Lower leg skin (tissue), 4 donors: ENCODE results near the gene HAT1. TPM values are rescaled to one million over a fixed set of nuclear protein-coding genes. Genes with fewer than 3 reads are reported as not detected.

Source experiments
- DNase-seq, 2 donors: peaks; one replicate each; pipeline ENCODE4 v3.0.0-alpha.2; 2019; ENCODE audit warnings: low spot score in 2 of 2
- H3K4me3 ChIP-seq: fragments of 200-600 bp; sonication (generic); 2 replicates; pipeline ENCODE4 v1.5.1; 2017; ENCODE audit warnings: mild to moderate bottlenecking, low read depth; ENCODE audit not compliant: poor library complexity, severe bottlenecking
- POLR2A ChIP-seq, 2 donors: fragments of 450-650 bp; IDR thresholded peaks; one replicate each; pipeline ENCODE4 v1.6.1; 2016 to 2017; ENCODE audit warnings: antibody characterized with exemption in 2 of 2, mild to moderate bottlenecking in 1 of 2, moderate library complexity in 1 of 2
- WGBS, 2 donors: methylation state at CpG; one replicate each; pipeline ENCODE4 v1.1.5; 2018; 5-methylcytosine and 5-hydroxymethylcytosine counted together
- intact Hi-C: fragments of 100-400 bp; cut with DNase I; formaldehyde crosslinking; loops from one replicate; pipeline ENCODE4 v1.15.0; 2023; ENCODE audit warnings: low total_unique reads
- total RNA-seq, 4 donors: library from RNA; depleted of rRNA; stranded (reverse); fragments of >200 nt; gene quantifications; one replicate each; pipeline ENCODE4 v1.1.0, GENCODE V29; 2016
- TF ChIP-seq, protein P1 (sequence below), 3 donors: fragments of 450-650 bp; IDR thresholded peaks; one replicate each; pipeline ENCODE4 v1.5.1; 2016; ENCODE audit warnings: antibody characterized with exemption in 3 of 3, mild to moderate bottlenecking in 3 of 3, moderate library complexity in 2 of 3

HAT1 gene
- total RNA-seq, 4 donors from 2014 or later: 15.0 to 28.0 (median 22.1) TPM

DNA sequence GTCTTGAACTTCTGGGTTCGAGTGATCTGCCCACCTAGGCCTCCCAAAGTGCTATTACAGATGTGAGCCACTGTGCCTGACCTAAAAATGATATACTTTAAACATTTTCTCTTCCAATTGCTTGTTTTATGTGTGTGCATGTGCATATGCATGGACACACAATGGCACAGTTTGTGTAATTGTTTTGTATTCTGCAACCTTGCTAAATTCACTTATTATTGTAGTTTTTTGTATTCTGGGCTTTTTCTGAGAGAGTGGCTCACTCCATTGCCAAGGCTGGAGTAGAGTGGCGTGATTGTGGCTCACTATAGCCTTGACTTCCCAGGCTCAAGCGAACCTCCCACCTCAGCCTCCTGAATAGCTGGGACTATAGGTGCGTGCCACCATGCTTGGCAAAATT is 8.1 kb downstream of the HAT1 start:
- no peak for TF ChIP-seq POLR2A (IDR thresholded peaks at IDR 0.05)
- TF ChIP-seq, protein P1, sequence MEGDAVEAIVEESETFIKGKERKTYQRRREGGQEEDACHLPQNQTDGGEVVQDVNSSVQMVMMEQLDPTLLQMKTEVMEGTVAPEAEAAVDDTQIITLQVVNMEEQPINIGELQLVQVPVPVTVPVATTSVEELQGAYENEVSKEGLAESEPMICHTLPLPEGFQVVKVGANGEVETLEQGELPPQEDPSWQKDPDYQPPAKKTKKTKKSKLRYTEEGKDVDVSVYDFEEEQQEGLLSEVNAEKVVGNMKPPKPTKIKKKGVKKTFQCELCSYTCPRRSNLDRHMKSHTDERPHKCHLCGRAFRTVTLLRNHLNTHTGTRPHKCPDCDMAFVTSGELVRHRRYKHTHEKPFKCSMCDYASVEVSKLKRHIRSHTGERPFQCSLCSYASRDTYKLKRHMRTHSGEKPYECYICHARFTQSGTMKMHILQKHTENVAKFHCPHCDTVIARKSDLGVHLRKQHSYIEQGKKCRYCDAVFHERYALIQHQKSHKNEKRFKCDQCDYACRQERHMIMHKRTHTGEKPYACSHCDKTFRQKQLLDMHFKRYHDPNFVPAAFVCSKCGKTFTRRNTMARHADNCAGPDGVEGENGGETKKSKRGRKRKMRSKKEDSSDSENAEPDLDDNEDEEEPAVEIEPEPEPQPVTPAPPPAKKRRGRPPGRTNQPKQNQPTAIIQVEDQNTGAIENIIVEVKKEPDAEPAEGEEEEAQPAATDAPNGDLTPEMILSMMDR (IDR thresholded peaks at IDR 0.05): no peak
- WGBS, 2 donors: 96 to 99% methylated on average over 4 of the region's 4 CpGs
- intact Hi-C loops: no loop called here
- DNase-seq: no peak
- no peak overlapping the region for H3K4me3 ChIP-seq

DNA sequence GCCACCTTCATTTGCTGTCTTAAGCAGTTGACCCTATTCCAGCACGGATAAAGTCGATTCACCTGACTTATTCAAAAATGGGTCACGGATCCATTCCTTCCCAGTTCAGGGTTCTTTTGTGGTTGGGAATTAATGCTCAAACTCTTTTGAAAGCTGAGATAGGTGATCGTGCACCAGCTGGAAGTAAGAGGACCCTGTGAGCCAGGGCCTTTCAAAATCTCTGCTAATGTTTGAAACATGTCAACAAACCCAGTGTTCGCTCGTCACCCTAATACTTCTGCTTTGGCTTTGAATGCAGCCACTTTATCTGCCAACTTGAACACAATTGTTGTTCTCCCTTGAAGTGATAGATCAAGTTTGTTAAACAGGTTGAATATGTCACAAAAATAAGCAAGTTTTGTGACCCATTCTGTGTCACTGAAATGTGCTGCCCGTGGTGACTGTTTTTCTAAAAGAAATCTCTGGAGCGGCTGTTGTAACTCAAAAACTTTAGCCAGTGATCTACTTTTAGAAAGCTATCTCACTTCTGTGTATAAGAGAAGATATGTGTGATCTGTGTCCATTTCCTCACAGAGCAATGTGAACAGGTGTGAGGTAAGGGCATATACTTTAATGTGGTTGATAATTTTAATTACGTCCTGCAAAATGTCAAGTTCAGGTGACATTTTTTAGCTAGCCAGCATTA is 16.9 kb downstream of the HAT1 start:
- TF ChIP-seq POLR2A (IDR thresholded peaks at IDR 0.05): no peak
- TF ChIP-seq, protein P1 (IDR thresholded peaks at IDR 0.05): no peak
- H3K4me3 ChIP-seq: no peak overlapping the region
- 93 to 94% methylated on average over 9 of the region's 9 CpGs for WGBS, 2 donors
- intact Hi-C loops: no loop called here
- no peak for DNase-seq

DNA sequence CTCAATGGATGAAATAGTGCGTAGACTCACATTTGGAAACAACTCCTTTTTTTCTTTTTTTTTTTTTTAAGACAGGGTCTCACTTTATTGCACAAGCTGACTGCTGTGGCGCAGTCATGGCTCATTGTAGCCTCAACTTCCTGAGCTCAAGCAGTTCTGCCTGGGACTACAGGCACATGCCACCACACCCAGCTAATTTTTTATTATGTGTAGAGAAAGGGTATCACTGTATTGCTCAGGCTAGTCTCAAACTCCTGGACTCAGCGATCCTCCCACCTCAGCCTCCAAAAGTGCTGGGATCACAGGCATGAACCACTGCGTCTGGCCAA is 17.4 kb downstream of the HAT1 start:
- intact Hi-C loops: no loop called here
- WGBS, 2 donors: 83 to 94% methylated on average over 4 of the region's 4 CpGs
- no peak for DNase-seq
- H3K4me3 ChIP-seq: no peak overlapping the region
- no peak for TF ChIP-seq POLR2A (IDR thresholded peaks at IDR 0.05)
- TF ChIP-seq, protein P1 (IDR thresholded peaks at IDR 0.05): no peak

DNA sequence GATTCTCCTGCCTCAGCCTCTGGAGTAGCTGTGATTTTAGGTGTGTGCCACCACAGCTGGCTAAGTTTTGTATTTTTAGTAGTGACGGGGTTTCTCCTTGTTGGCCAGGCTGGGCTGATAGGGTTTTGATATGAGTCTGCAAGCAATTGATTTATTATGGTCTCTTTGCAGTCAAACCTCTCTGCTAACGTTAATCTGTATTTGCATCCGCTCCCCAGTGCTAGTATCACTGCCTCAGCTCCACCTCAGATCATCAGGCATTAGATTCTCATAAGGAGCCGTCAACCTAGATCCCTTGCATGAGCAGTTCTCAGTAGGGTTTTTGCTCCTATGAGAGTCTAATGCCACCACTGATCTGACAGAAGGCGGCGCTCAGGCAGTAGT is 19.0 kb downstream of the HAT1 start:
- no peak overlapping the region for H3K4me3 ChIP-seq
- 96% methylated on average over 6 of the region's 6 CpGs for WGBS, 2 donors
- TF ChIP-seq POLR2A (IDR thresholded peaks at IDR 0.05): no peak
- TF ChIP-seq, protein P1 (IDR thresholded peaks at IDR 0.05): no peak
- intact Hi-C loops: no loop called here
- no peak for DNase-seq

DNA sequence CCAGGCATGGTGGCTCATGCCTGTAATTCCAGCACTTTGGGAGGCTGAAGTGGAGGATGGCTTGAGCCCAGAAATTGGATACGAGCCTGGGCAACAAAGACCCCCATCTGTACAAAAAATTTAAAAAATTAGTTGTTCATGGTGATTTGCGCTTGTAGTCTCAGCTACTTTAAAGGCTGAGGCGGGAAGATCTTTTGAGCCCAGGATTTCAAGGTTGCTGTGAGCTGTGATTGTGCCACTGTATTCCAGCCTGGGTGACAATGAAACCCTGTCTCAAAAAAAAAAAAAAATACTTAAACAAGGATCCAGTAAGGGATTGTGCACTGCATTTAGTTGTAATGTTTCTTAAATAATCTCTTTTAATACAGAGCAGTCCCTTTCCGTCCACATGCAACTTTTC is 21.6 kb downstream of the HAT1 start:
- no peak for DNase-seq
- H3K4me3 ChIP-seq: no peak overlapping the region
- WGBS, 2 donors: 87 to 96% methylated on average over 4 of the region's 4 CpGs
- intact Hi-C loops: no loop called here
- TF ChIP-seq, protein P1 (IDR thresholded peaks at IDR 0.05): no peak
- TF ChIP-seq POLR2A (IDR thresholded peaks at IDR 0.05): no peak

DNA sequence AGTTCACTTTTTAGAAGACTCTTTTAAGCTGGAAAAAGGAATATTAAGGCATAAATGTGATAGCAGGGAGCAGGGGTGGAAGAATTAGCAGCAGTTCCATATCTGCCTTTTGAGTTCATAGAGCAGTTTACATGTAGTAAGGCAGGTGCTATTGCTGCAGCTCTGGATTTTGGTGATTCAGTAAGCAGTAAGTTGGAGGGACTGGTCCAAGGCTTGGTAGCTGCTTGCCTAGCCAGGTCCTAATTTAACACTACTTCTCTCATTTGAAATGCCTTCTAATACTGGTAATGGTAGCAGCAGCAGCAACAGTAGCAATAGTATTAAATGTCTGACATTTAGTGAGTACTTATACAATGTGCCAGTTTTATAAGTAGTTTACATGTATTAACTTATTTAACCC is 30.0 kb downstream of the HAT1 start:
- intact Hi-C loops: no loop called here
- TF ChIP-seq, protein P1 (IDR thresholded peaks at IDR 0.05): no peak
- DNase-seq: no peak
- no peak overlapping the region for H3K4me3 ChIP-seq
